Hepatocyte (in vitro differentiated cells): ENCODE data around the gene SEL1L.

Experiments used
- CTCF ChIP-seq: fragments of 200-600 bp; sonication (generic); IDR thresholded peaks from 2 replicates; pipeline ENCODE4 v1.5.1; 2016; ENCODE audit warnings: antibody characterized with exemption, mild to moderate bottlenecking; ENCODE audit not compliant: poor library complexity
- EZH2 ChIP-seq: fragments of 200-600 bp; sonication (generic); IDR thresholded peaks from 2 replicates; pipeline ENCODE4 v1.6.1; 2016; ENCODE audit warnings: antibody characterized with exemption, mild to moderate bottlenecking, borderline replicate concordance

- TF ChIP-seq CTCF (no peak), EZH2 (no peak)
Measured at GRCh38 chr14:81485372-81485771, 48.3 kb downstream of the SEL1L start.
